ENCODE data around the gene SLC11A1. TPM values are rescaled to one million over a fixed set of nuclear protein-coding genes. Genes with fewer than 3 reads are reported as not detected.

The SLC11A1 gene
- total RNA-seq, 2 donors from 2014 or later = 0.09 to 0.19 TPM

- Mint-ChIP-seq H3K27me3 (no peaks in the 10 kb centered on the region), H3K27ac (no peak overlapping the region), H3K4me1 (no peaks in the 10 kb centered on the region), H3K36me3 (ENCODE audit: low read depth) (peaks cover 30% of the 10 kb centered on the region), H3K4me3 (peak overlapping the region; percentile 31), H3K9me3 (no peaks in the 10 kb centered on the region)
- no peak for ATAC-seq (replicated peaks)
Observed at GRCh38 chr2:218394298-218395089, 12.4 kb downstream of the SLC11A1 start.

GRCh38 chr2:218395090-218395444 lies 13.0 kb downstream of the SLC11A1 start:
- H3K27me3 Mint-ChIP-seq = no peaks in the 10 kb centered on the region
- peak overlapping the region; percentile 31 for H3K4me3 Mint-ChIP-seq
- no peaks in the 10 kb centered on the region for H3K4me1 Mint-ChIP-seq
- H3K36me3 Mint-ChIP-seq (ENCODE audit: low read depth) = peaks cover 33% of the 10 kb centered on the region
- no peak overlapping the region for H3K27ac Mint-ChIP-seq
- ATAC-seq (replicated peaks) = no peak
- H3K9me3 Mint-ChIP-seq = no peaks in the 10 kb centered on the region

GRCh38 chr2:218395456-218395825 lies 13.4 kb downstream of the SLC11A1 start:
- Mint-ChIP-seq H3K27ac (peak overlapping the region; percentile 93), H3K9me3 (no peaks in the 10 kb centered on the region), H3K36me3 (ENCODE audit: low read depth) (peaks cover 36% of the 10 kb centered on the region), H3K27me3 (no peaks in the 10 kb centered on the region), H3K4me1 (no peaks in the 10 kb centered on the region), H3K4me3 (peak overlapping the region; percentile 94)
- ATAC-seq (replicated peaks) = no peak

GRCh38 chr2:218395826-218396687 lies 14.0 kb downstream of the SLC11A1 start:
- Mint-ChIP-seq H3K4me1 (no peaks in the 10 kb centered on the region), H3K27me3 (no peaks in the 10 kb centered on the region)

GRCh38 chr2:218396688-218397462 lies 14.8 kb downstream of the SLC11A1 start:
- H3K36me3 Mint-ChIP-seq (ENCODE audit: low read depth) = peaks cover 49% of the 10 kb centered on the region
- H3K27ac Mint-ChIP-seq = peak overlapping the region; percentile 93
- no peaks in the 10 kb centered on the region for H3K4me1 Mint-ChIP-seq
- peak; percentile 15 for ATAC-seq (replicated peaks)
- H3K9me3 Mint-ChIP-seq = no peaks in the 10 kb centered on the region
- no peaks in the 10 kb centered on the region for H3K27me3 Mint-ChIP-seq
- H3K4me3 Mint-ChIP-seq = peak overlapping the region; percentile 94

More at GRCh38 chr2:218395826-218396687, 14.0 kb downstream of the SLC11A1 start:
- no peaks in the 10 kb centered on the region for H3K9me3 Mint-ChIP-seq
- H3K4me3 Mint-ChIP-seq = peak overlapping the region; percentile 94
- H3K27ac Mint-ChIP-seq = peak overlapping the region; percentile 93
- H3K36me3 Mint-ChIP-seq (ENCODE audit: low read depth) = peaks cover 41% of the 10 kb centered on the region
- ATAC-seq (replicated peaks) = peak; percentile 64

- Mint-ChIP-seq H3K36me3 (ENCODE audit: low read depth) (peaks cover 55% of the 10 kb centered on the region), H3K4me3 (peak overlapping the region; percentile 94), H3K27me3 (no peaks in the 10 kb centered on the region), H3K9me3 (no peaks in the 10 kb centered on the region), H3K27ac (peak overlapping the region; percentile 93), H3K4me1 (no peaks in the 10 kb centered on the region)
- ATAC-seq (replicated peaks) = no peak
Observed at GRCh38 chr2:218397463-218397819, 15.4 kb downstream of the SLC11A1 start.

GRCh38 chr2:218397820-218398436 lies 15.9 kb downstream of the SLC11A1 start:
- Mint-ChIP-seq H3K27ac (peak overlapping the region; percentile 93), H3K9me3 (no peaks in the 10 kb centered on the region), H3K36me3 (ENCODE audit: low read depth) (peaks cover 59% of the 10 kb centered on the region), H3K27me3 (no peaks in the 10 kb centered on the region), H3K4me1 (no peaks in the 10 kb centered on the region), H3K4me3 (peak overlapping the region; percentile 94)
- ATAC-seq (replicated peaks) = peak; percentile 58

GRCh38 chr2:218398437-218399390 lies 16.6 kb downstream of the SLC11A1 start:
- Mint-ChIP-seq H3K4me3 (peak overlapping the region; percentile 94), H3K9me3 (no peaks in the 10 kb centered on the region), H3K36me3 (ENCODE audit: low read depth) (peaks cover 67% of the 10 kb centered on the region), H3K27ac (peak overlapping the region; percentile 93), H3K4me1 (no peaks in the 10 kb centered on the region), H3K27me3 (no peaks in the 10 kb centered on the region)
- peak; percentile 54 for ATAC-seq (replicated peaks)

GRCh38 chr2:218399391-218400166 lies 17.5 kb downstream of the SLC11A1 start, which contains the start of gene CTDSP1:
Gene CTDSP1 (plus strand): TSS chr2:218399868. CDS start chr2:218400091, 223 bp downstream.
- Mint-ChIP-seq H3K4me1 (peaks cover 4% of the 10 kb centered on the region), H3K36me3 (ENCODE audit: low read depth) (peaks cover 76% of the 10 kb centered on the region), H3K9me3 (no peaks in the 10 kb centered on the region), H3K27me3 (no peaks in the 10 kb centered on the region), H3K4me3 (peak within 1 kb of the TSS; percentile 94), H3K27ac (peak within 1 kb of the TSS; percentile 93)
- peak; percentile 29 for ATAC-seq (replicated peaks)

- peaks cover 6% of the 10 kb centered on the region for H3K4me1 Mint-ChIP-seq
- H3K27me3 Mint-ChIP-seq = no peaks in the 10 kb centered on the region
- peaks cover 84% of the 10 kb centered on the region for H3K36me3 Mint-ChIP-seq (ENCODE audit: low read depth)
- peak overlapping the region; percentile 93 for H3K27ac Mint-ChIP-seq
- no peak for ATAC-seq (replicated peaks)
- H3K4me3 Mint-ChIP-seq = peak overlapping the region; percentile 94
- H3K9me3 Mint-ChIP-seq = no peaks in the 10 kb centered on the region
Observed at GRCh38 chr2:218400167-218400929, 18.3 kb downstream of the SLC11A1 start.

- H3K4me1 Mint-ChIP-seq = peaks cover 8% of the 10 kb centered on the region
Observed at GRCh38 chr2:218400930-218401881, 19.1 kb downstream of the SLC11A1 start.

More at GRCh38 chr2:218400930-218401881, 19.1 kb downstream of the SLC11A1 start:
- peaks cover 87% of the 10 kb centered on the region for H3K36me3 Mint-ChIP-seq (ENCODE audit: low read depth)
- peak overlapping the region; percentile 94 for H3K4me3 Mint-ChIP-seq
- H3K27ac Mint-ChIP-seq = no peak overlapping the region
- ATAC-seq (replicated peaks) = no peak
- H3K27me3 Mint-ChIP-seq = no peaks in the 10 kb centered on the region
- H3K9me3 Mint-ChIP-seq = no peaks in the 10 kb centered on the region

Measured in activated T-helper 17 cell treated with anti-CD3 and anti-CD28 coated beads, Interleukin-2, amount 50 U/mL, for 72 hours (primary cell).